ENCODE results near the gene SNW1.

GRCh38 chr14:77691259-77691658 is 69.7 kb downstream of the SNW1 start:
- no peak for TF ChIP-seq CTCF (IDR thresholded peaks at IDR 0.05)
- no peak for TF ChIP-seq POLR2A (IDR thresholded peaks at IDR 0.05)
